Liver (tissue), 3 donors: ENCODE data around the gene SPATS2L.

ENCODE experiments used
- ATF3 ChIP-seq: IDR thresholded peaks from 2 replicates; pipeline ENCODE4 v1.6.1; 2016; ENCODE audit warnings: antibody characterized with exemption
- FOXA2 ChIP-seq: IDR thresholded peaks from 2 replicates; pipeline ENCODE4 v1.6.1; 2016; ENCODE audit warnings: antibody characterized with exemption
- HNF4G ChIP-seq: IDR thresholded peaks from 2 replicates; pipeline ENCODE4 v1.6.1; 2016; ENCODE audit warnings: antibody characterized with exemption
- SP1 ChIP-seq: IDR thresholded peaks from 2 replicates; pipeline ENCODE4 v1.6.1; 2018; ENCODE audit warnings: antibody characterized with exemption, mild to moderate bottlenecking
- ZBTB33 ChIP-seq: IDR thresholded peaks from 2 replicates; pipeline ENCODE4 v1.6.1; 2016; ENCODE audit warnings: antibody characterized with exemption
- TF ChIP-seq, protein P1 (sequence below): fragments of 150-350 bp; IDR thresholded peaks from 2 replicates; pipeline ENCODE4 v1.5.1; 2017; ENCODE audit warnings: improper control_type of control experiment, low read depth, low read length; ENCODE audit not compliant: missing input control
- donor health status: healthy.
- donor health status: healthy.

DNA sequence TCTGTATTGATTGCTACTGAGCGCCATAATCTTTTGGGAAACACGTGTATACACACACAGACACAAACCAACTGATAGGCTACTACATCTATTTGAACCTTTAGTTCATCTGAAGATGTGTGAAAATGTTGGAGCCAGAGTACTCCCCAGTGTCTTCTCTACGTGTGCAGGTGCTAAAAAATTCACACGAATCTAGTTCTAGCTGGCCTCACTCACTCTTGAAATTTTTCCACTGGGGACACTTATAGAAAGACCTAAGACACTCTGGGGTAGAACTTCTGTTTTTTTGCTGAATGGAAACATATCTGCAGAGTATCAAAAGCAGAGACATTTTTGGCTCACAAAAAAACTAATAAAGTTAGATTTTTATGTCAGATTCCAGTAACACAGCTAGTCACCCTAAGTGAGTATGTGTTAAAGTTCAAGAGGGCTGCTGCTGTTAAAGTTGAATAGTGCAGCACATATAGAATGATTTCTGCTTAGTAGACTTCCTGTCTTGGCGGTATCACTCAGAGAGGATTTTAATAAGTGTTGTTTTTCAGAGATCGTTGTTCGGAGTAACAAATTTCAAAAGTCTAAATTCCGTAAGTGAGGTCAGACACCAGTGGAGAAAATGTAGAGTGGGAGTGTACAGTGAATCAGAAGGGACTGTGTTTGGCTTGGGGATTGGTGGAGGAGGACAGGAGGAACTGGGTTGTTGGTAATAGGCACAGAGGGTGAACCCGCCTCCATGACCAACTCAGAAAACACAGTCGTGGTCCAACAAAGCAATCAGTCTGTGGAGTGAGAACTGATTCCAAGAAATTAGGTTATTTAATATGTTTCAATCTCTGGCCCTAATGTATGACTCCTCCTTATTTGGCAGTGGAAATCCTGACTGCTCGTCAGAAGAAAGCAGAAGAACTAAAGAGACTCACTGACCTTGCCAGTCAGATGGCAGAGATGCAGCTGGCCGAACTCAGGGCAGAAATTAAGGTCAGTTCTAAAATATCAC, 160.2 kb downstream of the SPATS2L start:
- TF ChIP-seq, protein P1, sequence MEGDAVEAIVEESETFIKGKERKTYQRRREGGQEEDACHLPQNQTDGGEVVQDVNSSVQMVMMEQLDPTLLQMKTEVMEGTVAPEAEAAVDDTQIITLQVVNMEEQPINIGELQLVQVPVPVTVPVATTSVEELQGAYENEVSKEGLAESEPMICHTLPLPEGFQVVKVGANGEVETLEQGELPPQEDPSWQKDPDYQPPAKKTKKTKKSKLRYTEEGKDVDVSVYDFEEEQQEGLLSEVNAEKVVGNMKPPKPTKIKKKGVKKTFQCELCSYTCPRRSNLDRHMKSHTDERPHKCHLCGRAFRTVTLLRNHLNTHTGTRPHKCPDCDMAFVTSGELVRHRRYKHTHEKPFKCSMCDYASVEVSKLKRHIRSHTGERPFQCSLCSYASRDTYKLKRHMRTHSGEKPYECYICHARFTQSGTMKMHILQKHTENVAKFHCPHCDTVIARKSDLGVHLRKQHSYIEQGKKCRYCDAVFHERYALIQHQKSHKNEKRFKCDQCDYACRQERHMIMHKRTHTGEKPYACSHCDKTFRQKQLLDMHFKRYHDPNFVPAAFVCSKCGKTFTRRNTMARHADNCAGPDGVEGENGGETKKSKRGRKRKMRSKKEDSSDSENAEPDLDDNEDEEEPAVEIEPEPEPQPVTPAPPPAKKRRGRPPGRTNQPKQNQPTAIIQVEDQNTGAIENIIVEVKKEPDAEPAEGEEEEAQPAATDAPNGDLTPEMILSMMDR, result no peak
- TF ChIP-seq SP1, result no peak
- TF ChIP-seq FOXA2, result no peak
- no peak for TF ChIP-seq ZBTB33
- no peak for TF ChIP-seq HNF4G
- TF ChIP-seq ATF3, result no peak
